ENCODE results near the gene GSTA2.

GRCh38 chr6:52720321-52720720, 43.0 kb downstream of the GSTA2 start:
- TF ChIP-seq CTCF (IDR thresholded peaks at IDR 0.05) (no peak), EP300 (IDR thresholded peaks at IDR 0.05) (no peak)
